Measurements from ENCODE around the gene CELF5.

Gene CELF5

DNA sequence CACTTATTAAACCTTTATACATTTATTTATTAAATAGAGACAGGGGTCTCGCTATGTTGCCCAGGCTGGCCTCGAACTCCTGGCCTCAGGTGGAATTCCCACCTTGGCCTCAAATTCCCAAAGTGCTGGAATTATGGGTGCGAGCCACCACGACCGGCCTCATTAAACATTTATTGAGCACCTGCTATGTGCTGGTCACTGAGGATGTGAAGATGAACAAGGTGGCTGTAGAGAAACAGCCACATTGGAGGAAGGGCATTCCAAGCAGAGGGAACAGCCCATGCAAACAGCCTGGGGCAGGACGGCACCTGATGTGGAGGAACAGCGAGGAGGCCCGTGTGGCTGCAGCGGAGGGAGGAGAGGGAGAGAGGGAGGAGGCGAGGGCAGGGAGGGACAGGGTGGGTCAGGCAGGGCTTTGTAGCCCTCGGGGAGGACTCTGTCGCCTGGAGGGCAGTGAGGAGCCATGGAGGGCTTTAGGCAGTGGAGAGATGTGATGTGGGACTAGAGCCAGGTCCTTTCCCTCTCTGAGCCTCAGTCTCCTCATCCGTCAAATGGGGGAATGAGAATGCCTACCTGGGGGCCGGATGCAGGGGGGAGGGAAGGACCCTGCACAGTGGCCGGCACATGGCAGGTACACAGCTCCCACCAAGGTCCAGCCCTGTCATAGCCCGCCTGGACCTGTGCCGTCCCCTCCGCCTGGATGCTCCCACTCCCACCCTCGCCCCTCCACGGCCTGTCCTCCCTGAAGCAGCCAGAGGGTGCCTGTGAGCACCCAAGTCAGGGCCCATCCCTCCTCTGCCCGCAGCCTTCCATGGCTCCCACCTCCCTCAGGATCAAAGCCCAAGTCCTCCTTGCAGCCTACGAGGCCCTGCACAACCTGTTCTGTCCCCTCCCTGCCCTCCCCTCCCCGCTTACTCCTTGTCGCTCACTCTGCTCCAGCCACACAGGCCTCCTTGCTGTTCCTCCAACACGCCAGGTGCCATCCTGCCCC is 120.4 kb downstream of the CELF5 start:
- DNase-seq (ENCODE audit: low read depth, low spot score) = no peak

DNA sequence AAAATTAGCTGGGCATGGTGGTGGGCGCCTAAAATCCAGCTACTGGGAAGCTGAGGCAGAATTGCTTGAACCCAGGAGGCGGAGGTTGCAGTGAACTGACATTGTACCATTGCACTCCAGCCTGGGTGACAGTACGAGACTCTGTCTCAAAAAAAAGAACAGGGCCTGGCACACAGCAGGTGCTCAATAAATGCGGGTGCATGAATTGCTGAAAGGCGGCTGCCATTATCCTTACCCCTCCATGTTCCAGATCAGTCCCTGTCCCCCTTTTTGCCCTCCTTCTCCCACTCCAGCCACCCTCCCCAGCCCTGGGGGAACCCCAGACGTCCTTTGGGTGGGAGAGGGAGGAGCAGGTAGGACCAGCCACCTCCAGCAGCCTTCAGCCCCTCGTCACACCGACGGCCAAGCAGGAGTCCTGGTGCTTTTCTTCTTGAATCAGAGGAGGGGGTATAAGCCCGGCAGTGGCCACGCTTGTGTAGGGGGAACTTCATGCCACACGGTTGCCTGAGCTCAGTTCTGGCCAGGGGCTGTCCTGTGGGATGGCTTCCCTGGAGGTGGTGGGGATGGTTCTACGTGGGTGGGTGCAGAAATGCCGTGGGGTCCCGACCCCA is 121.5 kb downstream of the CELF5 start:
- DNase-seq (ENCODE audit: low read depth, low spot score) = no peak

All from brain pericyte (primary cell).